HTERT RPE-1 (cell line): ENCODE data around the gene SMC1B.
"Not testable (repeated sequence)": the region's sequence is repeated elsewhere in the genome, so short reads cannot be mapped to it uniquely, and the experiment has no call there.

Source experiments
- in situ Hi-C: fragments of 300-500 bp; cut with MboI; formaldehyde crosslinking; loops from 4 replicates; pipeline ENCODE4 v1.14.3; 2020; ENCODE audit warnings: low sequenced_read_pairs

Gene SMC1B

DNA sequence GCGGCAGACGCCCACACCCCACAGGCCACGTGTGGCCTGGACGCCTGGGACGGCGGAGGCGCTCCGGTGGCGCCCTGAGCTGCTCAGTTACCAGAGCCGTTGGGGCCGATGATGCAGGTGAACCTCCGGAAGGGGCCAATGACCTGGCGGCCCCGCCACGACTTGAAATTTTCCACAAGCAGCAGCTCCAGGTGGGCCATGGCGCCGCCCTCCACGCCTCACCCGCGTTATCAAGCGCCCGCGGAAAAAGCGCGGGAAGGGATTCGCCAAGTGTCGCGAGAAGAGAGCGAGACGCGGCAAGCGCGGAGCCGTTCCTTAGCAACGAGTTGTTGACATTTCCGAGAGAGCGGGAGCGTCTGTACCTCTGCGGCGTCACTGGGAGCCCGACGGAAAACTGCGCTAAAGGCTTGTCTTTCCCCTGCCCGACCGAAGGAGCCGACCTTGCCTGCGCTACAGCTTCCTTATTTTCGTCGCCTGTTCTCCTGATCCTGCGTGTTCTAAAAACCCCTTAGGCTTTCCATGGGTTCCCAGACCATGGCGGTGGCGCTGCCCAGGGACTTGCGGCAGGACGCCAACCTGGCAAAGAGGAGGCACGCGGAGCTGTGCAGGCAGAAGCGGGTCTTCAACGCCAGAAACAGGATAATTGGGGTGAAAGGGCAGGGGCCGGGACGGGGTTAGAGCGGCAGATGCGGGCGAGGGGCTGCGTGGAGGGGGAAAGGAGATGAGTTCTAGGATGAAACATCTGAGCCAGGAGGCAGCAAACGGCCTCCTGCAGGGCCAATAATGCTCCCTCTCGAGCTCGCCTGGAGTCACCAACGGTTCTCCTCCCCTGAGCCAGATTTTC lies at the start of gene SMC1B, which contains the start of gene RIBC2:
SMC1B (minus strand) TSS at position 232 of the 844 bp plus-strand sequence; CDS start at position 200, 32 bp downstream.
RIBC2 (plus strand) TSS at position 326 of the 844 bp plus-strand sequence; CDS start at position 520, 194 bp downstream.
- in situ Hi-C loops: no loop called here

DNA sequence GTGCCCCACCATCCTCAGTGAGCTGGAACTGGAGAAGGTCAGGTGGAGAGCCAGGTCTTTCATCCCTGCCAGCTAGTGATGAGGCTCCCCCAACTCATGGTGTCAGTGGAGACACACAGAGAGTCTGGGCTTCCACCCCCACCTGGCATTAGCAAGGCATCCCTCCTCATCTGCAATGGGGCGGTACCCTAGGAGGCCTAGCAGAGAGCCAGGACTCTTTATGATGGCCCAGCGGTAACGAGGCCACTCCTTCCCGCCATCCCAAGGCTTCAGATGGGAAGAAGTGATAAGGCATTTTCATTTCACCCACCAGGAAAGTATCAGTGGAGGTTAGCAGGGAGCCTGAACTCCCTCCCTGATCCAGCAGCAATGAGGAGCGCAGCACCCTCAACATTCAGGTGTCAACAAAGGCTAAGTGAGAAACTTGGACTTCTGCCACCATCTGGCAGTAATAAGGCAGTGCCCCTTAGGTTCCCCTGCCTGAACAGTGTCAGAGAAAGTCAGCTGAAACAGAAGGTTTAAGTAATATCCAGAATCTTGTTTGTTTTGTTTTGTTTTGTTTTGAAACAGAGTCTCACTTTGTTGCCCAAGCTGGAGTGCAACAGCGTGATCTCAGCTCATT lies 48.7 kb upstream of the SMC1B start:
- in situ Hi-C loops: no loop called here

GRCh38 chr22:45460288-45461109 lies 47.1 kb upstream of the SMC1B start:
- in situ Hi-C loops: no loop called here

- in situ Hi-C loops: no loop called here
Observed at GRCh38 chr22:45459235-45459634, 45.8 kb upstream of the SMC1B start.

GRCh38 chr22:45458532-45458931 lies 45.1 kb upstream of the SMC1B start:
- in situ Hi-C loops: no loop called here

DNA sequence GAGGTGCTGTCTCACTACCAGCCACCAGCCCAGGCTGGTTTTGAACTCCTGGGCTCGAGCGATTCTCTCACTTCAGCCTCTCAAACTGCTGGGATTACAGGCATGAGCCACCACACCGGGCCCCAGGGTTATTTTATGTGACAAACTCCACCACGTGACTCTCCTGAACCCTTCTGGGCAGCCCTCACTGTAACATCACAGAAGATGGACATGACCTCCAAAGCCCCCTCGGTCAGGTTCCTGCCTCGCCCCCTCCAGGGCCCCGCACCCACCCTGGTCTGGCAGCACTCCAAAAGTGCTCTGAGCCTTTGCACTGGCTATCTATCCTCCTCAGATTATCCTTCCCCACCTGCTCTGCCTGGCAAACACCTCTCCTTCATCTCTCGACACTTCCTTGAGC lies 43.4 kb upstream of the SMC1B start:
- in situ Hi-C loops: no loop called here

- in situ Hi-C loops: no loop called here
Observed at GRCh38 chr22:45455621-45456020, 42.2 kb upstream of the SMC1B start.

GRCh38 chr22:45455212-45455611 lies 41.8 kb upstream of the SMC1B start:
- in situ Hi-C loops: no loop called here

DNA sequence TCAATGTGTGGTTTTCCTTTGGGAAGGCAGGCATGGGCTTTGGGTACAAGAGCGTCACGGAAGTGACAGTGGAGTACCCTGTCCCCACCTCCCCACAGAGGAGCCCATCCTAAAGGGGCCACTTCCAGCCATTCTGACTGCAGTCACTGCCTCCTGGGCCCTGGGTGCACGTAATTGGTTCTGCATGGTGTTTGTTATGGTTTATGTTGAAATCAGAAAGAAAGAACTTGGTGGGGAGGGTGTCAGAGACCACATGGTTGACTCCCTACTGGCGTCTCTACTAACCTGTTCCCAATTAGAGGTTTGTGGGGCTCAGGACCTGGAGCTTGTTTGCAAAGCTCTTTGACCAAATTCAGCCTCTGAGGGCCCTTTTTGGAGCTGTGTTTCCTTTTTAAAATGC lies 40.9 kb upstream of the SMC1B start:
- in situ Hi-C loops: no loop called here

GRCh38 chr22:45453764-45454163 lies 40.4 kb upstream of the SMC1B start:
- in situ Hi-C loops: no loop called here

- in situ Hi-C loops: no loop called here
Observed at GRCh38 chr22:45452565-45453379, 39.4 kb upstream of the SMC1B start.

- in situ Hi-C loops: no loop called here
Observed at GRCh38 chr22:45451972-45452371, 38.6 kb upstream of the SMC1B start.

DNA sequence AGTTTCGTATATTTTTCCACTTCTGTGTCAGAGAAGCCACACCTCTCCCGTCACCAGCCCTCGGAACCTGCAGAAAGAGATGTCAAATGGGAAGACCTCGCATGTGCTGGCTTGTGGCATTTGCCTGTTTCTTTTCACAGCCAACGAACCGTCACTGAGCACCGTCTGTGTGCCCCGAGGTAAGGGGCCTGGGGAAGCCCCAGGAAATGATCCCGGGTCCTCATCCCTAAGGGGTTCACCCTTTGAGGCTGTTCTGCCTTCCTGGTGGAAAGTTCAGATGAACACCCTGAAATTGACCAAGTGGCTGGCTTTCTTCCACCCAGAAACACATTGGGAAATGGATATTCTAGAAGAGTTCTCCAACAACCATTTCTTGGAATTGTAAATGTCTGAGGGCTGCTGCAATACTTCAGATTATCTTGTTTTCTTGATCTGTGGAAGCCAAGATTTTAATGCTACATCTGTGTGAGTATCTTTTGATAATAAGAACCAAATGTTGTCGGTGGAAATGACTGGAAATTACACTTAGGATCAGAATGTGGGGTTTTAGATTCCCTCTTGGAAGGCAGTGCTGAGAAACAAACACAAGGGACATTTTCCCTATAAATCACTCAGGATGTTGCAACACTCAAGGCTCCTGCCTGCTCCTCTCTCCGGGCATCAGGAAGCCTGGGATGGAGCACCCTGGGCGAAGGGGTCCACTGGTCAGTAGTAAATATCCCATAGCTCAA lies 37.7 kb upstream of the SMC1B start:
- in situ Hi-C loops: no loop called here

DNA sequence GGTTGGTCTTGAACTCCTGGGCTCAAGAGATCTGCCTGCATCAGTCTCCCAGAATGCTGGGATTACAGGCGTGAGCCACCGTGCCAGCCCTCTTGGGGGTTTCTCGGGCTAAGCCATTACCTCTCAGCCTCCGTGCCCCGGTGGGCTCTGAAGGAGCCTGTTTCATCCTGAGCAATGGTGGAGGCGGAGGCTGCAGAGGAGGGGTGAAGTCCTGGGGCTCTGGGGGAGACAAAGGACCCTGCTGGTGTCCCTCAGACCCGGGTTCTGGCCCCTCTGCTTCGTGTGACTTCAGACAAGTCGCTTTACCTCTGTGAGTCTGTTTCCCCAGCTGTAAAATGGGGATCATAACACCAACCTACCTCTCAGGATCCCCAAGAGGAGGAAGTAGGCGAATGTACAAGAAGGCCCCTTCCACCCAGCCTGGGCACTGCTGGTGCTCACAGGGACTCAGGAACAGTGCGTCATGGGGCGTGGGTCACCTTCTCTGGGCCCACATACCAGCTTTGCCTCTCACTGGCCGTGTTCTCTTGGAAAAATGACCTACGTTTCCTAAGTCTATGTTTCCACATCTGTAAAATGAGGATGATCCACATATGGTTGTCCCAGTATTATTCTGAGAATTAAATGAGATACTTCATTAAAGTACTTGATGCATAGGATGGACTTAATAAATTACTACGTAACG lies 36.8 kb upstream of the SMC1B start:
- in situ Hi-C loops: no loop called here

GRCh38 chr22:45449442-45449841 lies 36.0 kb upstream of the SMC1B start:
- in situ Hi-C loops: not testable (repeated sequence)

GRCh38 chr22:45448431-45448830 lies 35.0 kb upstream of the SMC1B start:
- in situ Hi-C loops: no loop called here

DNA sequence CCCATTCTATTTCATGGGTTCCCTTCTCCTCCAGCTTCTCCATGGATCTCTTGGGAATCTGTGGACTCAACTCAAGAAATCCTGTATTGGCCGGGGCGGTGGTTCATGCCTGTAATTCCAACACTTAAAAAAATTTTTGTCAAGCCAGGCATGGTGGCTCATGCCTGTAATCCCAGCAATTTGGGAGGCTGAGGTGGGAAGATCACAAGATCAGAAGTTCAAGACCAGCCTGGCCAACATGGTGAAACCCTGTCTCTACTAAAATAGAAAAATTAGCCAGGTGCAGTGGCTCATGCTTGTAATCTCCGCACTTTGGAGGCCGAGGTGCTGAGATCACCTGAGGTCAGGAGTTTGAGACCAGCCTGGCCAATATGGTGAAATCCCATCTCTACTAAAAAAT lies 34.2 kb upstream of the SMC1B start:
- in situ Hi-C loops: not testable (repeated sequence)

DNA sequence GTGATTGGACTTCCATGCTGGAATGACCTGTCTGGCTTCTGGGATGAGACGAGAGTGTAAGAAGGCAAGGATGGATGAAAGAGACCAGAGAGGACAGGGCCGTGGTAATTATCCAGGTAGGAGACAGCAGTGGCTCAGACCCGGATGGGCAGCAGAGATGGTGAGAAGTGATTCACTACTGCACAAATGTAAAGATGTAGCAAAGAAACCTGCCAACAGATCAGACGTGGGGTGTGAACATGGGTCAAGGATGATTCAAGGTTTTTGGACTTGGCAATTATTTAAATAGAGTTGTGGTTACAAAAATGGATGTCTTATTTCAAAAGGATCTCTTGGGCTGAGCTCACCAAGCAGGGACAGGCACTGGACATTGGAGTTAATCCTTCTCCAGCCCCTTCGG lies 32.8 kb upstream of the SMC1B start:
- in situ Hi-C loops: no loop called here

GRCh38 chr22:45445031-45445710 lies 31.8 kb upstream of the SMC1B start:
- in situ Hi-C loops: no loop called here
